ENCODE results near the gene DLG2.

DLG2 gene

GRCh38 chr11:83709434-83709833 lies 1917.7 kb downstream of the DLG2 start:
- no peak overlapping the region for H3K9ac ChIP-seq (ENCODE audit: low read depth, low read length)
- H3K4me1 ChIP-seq (ENCODE audit: control insufficient read depth, insufficient read depth, low read length): no peaks in the 10 kb centered on the region
- H3K27me3 ChIP-seq (ENCODE audit: control insufficient read depth, insufficient read depth, low read length): no peaks in the 10 kb centered on the region
- no peaks in the 10 kb centered on the region for H3K9me3 ChIP-seq (ENCODE audit: control insufficient read depth, insufficient read depth, low read length)
- H3K36me3 ChIP-seq (ENCODE audit: control insufficient read depth, insufficient read depth, low read length): no peaks in the 10 kb centered on the region
- no peak overlapping the region for H3K4me3 ChIP-seq (ENCODE audit: low read depth, low read length)

- Histone ChIP-seq H3K4me3 (ENCODE audit: low read depth, low read length) (no peak overlapping the region), H3K9ac (ENCODE audit: low read depth, low read length) (no peak overlapping the region)
Observed at GRCh38 chr11:83706566-83706965, 1920.6 kb downstream of the DLG2 start.

GRCh38 chr11:83702796-83703195 lies 1924.3 kb downstream of the DLG2 start:
- H3K4me1 ChIP-seq (ENCODE audit: control insufficient read depth, insufficient read depth, low read length): no peaks in the 10 kb centered on the region
- no peaks in the 10 kb centered on the region for H3K36me3 ChIP-seq (ENCODE audit: control insufficient read depth, insufficient read depth, low read length)
- no peaks in the 10 kb centered on the region for H3K27me3 ChIP-seq (ENCODE audit: control insufficient read depth, insufficient read depth, low read length)
- no peak overlapping the region for H3K9ac ChIP-seq (ENCODE audit: low read depth, low read length)
- H3K9me3 ChIP-seq (ENCODE audit: control insufficient read depth, insufficient read depth, low read length): no peaks in the 10 kb centered on the region
- no peak overlapping the region for H3K4me3 ChIP-seq (ENCODE audit: low read depth, low read length)

More at GRCh38 chr11:83706566-83706965, 1920.6 kb downstream of the DLG2 start:
- no peaks in the 10 kb centered on the region for H3K27me3 ChIP-seq (ENCODE audit: control insufficient read depth, insufficient read depth, low read length)
- no peaks in the 10 kb centered on the region for H3K4me1 ChIP-seq (ENCODE audit: control insufficient read depth, insufficient read depth, low read length)
- H3K9me3 ChIP-seq (ENCODE audit: control insufficient read depth, insufficient read depth, low read length): no peaks in the 10 kb centered on the region
- no peaks in the 10 kb centered on the region for H3K36me3 ChIP-seq (ENCODE audit: control insufficient read depth, insufficient read depth, low read length)

- Histone ChIP-seq H3K4me1 (ENCODE audit: control insufficient read depth, insufficient read depth, low read length) (peaks cover 4% of the 10 kb centered on the region), H3K36me3 (ENCODE audit: control insufficient read depth, insufficient read depth, low read length) (no peaks in the 10 kb centered on the region), H3K27me3 (ENCODE audit: control insufficient read depth, insufficient read depth, low read length) (no peaks in the 10 kb centered on the region), H3K9me3 (ENCODE audit: control insufficient read depth, insufficient read depth, low read length) (no peaks in the 10 kb centered on the region), H3K9ac (ENCODE audit: low read depth, low read length) (no peak overlapping the region), H3K4me3 (ENCODE audit: low read depth, low read length) (no peak overlapping the region)
Observed at GRCh38 chr11:83697518-83697917, 1929.6 kb downstream of the DLG2 start.

GRCh38 chr11:83695046-83695445 lies 1932.1 kb downstream of the DLG2 start:
- no peak overlapping the region for H3K9ac ChIP-seq (ENCODE audit: low read depth, low read length)
- no peaks in the 10 kb centered on the region for H3K36me3 ChIP-seq (ENCODE audit: control insufficient read depth, insufficient read depth, low read length)
- H3K27me3 ChIP-seq (ENCODE audit: control insufficient read depth, insufficient read depth, low read length): no peaks in the 10 kb centered on the region
- H3K9me3 ChIP-seq (ENCODE audit: control insufficient read depth, insufficient read depth, low read length): no peaks in the 10 kb centered on the region
- peaks cover 4% of the 10 kb centered on the region for H3K4me1 ChIP-seq (ENCODE audit: control insufficient read depth, insufficient read depth, low read length)
- H3K4me3 ChIP-seq (ENCODE audit: low read depth, low read length): no peak overlapping the region

- Histone ChIP-seq H3K36me3 (ENCODE audit: control insufficient read depth, insufficient read depth, low read length) (no peaks in the 10 kb centered on the region), H3K9me3 (ENCODE audit: control insufficient read depth, insufficient read depth, low read length) (no peaks in the 10 kb centered on the region), H3K4me3 (ENCODE audit: low read depth, low read length) (no peak overlapping the region), H3K4me1 (ENCODE audit: control insufficient read depth, insufficient read depth, low read length) (peaks cover 4% of the 10 kb centered on the region), H3K27me3 (ENCODE audit: control insufficient read depth, insufficient read depth, low read length) (no peaks in the 10 kb centered on the region), H3K9ac (ENCODE audit: low read depth, low read length) (no peak overlapping the region)
Observed at GRCh38 chr11:83694191-83694910, 1932.8 kb downstream of the DLG2 start.

- no peaks in the 10 kb centered on the region for H3K9me3 ChIP-seq (ENCODE audit: control insufficient read depth, insufficient read depth, low read length)
- no peak overlapping the region for H3K4me3 ChIP-seq (ENCODE audit: low read depth, low read length)
- peaks cover 4% of the 10 kb centered on the region for H3K4me1 ChIP-seq (ENCODE audit: control insufficient read depth, insufficient read depth, low read length)
- H3K27me3 ChIP-seq (ENCODE audit: control insufficient read depth, insufficient read depth, low read length): no peaks in the 10 kb centered on the region
- H3K36me3 ChIP-seq (ENCODE audit: control insufficient read depth, insufficient read depth, low read length): no peaks in the 10 kb centered on the region
- H3K9ac ChIP-seq (ENCODE audit: low read depth, low read length): no peak overlapping the region
Observed at GRCh38 chr11:83693306-83693992, 1933.7 kb downstream of the DLG2 start.

GRCh38 chr11:83692675-83693074 lies 1934.5 kb downstream of the DLG2 start:
- Histone ChIP-seq H3K4me1 (ENCODE audit: control insufficient read depth, insufficient read depth, low read length) (peaks cover 4% of the 10 kb centered on the region), H3K4me3 (ENCODE audit: low read depth, low read length) (no peak overlapping the region), H3K9ac (ENCODE audit: low read depth, low read length) (no peak overlapping the region), H3K36me3 (ENCODE audit: control insufficient read depth, insufficient read depth, low read length) (no peaks in the 10 kb centered on the region), H3K27me3 (ENCODE audit: control insufficient read depth, insufficient read depth, low read length) (no peaks in the 10 kb centered on the region), H3K9me3 (ENCODE audit: control insufficient read depth, insufficient read depth, low read length) (no peaks in the 10 kb centered on the region)

- Histone ChIP-seq H3K9ac (ENCODE audit: low read depth, low read length) (no peak overlapping the region), H3K27me3 (ENCODE audit: control insufficient read depth, insufficient read depth, low read length) (no peaks in the 10 kb centered on the region), H3K9me3 (ENCODE audit: control insufficient read depth, insufficient read depth, low read length) (no peaks in the 10 kb centered on the region), H3K36me3 (ENCODE audit: control insufficient read depth, insufficient read depth, low read length) (no peaks in the 10 kb centered on the region), H3K4me1 (ENCODE audit: control insufficient read depth, insufficient read depth, low read length) (peaks cover 4% of the 10 kb centered on the region), H3K4me3 (ENCODE audit: low read depth, low read length) (no peak overlapping the region)
Observed at GRCh38 chr11:83691451-83691950, 1935.6 kb downstream of the DLG2 start.

GRCh38 chr11:83689144-83689780 lies 1937.9 kb downstream of the DLG2 start:
- no peaks in the 10 kb centered on the region for H3K27me3 ChIP-seq (ENCODE audit: control insufficient read depth, insufficient read depth, low read length)
- H3K9me3 ChIP-seq (ENCODE audit: control insufficient read depth, insufficient read depth, low read length): no peaks in the 10 kb centered on the region
- H3K9ac ChIP-seq (ENCODE audit: low read depth, low read length): no peak overlapping the region
- no peak overlapping the region for H3K4me3 ChIP-seq (ENCODE audit: low read depth, low read length)
- H3K36me3 ChIP-seq (ENCODE audit: control insufficient read depth, insufficient read depth, low read length): no peaks in the 10 kb centered on the region
- H3K4me1 ChIP-seq (ENCODE audit: control insufficient read depth, insufficient read depth, low read length): peaks cover 4% of the 10 kb centered on the region

GRCh38 chr11:83687787-83688186 lies 1939.4 kb downstream of the DLG2 start:
- Histone ChIP-seq H3K36me3 (ENCODE audit: control insufficient read depth, insufficient read depth, low read length) (no peaks in the 10 kb centered on the region), H3K4me1 (ENCODE audit: control insufficient read depth, insufficient read depth, low read length) (no peaks in the 10 kb centered on the region), H3K27me3 (ENCODE audit: control insufficient read depth, insufficient read depth, low read length) (no peaks in the 10 kb centered on the region), H3K9ac (ENCODE audit: low read depth, low read length) (no peak overlapping the region), H3K9me3 (ENCODE audit: control insufficient read depth, insufficient read depth, low read length) (no peaks in the 10 kb centered on the region), H3K4me3 (ENCODE audit: low read depth, low read length) (no peak overlapping the region)
